ENCODE results near the gene SERPINE1. TPM values are rescaled to one million over a fixed set of nuclear protein-coding genes. Genes with fewer than 3 reads are reported as not detected.

SERPINE1 gene
- total RNA-seq, 1 experiment from 2014 or later, result 238 TPM

DNA sequence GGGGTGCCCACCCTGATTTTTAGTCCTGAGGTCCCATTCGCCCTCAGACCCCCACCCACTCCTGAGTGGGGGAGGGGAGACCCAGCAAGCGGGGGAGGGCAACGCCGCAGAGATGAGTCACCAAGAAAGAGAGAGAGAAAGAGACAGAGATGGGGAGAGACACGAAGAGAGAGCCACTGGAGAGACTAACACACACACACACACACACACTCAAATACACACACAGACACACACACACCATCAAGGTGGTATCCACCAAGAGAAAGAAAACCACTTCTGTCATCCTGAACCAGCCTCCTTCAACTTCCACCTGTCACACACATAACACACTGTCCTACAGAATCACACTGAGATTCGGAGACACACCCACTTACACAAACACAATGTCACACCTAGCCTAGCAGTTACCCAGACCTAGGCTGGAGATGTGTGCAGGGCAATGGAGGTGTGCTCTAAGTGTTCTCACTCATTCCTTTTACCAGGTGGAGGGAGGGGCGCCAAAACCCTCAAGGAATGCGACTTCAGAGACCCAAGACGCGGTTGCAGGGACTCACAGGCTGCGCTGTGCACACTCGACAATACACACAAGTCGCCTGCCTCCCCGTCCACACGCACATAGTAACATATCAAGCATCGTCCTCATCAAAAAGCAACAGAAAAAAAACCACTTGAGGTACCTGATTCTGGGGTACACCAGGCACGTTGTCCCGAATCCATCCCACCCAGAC is 42.4 kb downstream of the SERPINE1 start:
- no peak for DNase-seq (ENCODE audit: low read depth)

DNA sequence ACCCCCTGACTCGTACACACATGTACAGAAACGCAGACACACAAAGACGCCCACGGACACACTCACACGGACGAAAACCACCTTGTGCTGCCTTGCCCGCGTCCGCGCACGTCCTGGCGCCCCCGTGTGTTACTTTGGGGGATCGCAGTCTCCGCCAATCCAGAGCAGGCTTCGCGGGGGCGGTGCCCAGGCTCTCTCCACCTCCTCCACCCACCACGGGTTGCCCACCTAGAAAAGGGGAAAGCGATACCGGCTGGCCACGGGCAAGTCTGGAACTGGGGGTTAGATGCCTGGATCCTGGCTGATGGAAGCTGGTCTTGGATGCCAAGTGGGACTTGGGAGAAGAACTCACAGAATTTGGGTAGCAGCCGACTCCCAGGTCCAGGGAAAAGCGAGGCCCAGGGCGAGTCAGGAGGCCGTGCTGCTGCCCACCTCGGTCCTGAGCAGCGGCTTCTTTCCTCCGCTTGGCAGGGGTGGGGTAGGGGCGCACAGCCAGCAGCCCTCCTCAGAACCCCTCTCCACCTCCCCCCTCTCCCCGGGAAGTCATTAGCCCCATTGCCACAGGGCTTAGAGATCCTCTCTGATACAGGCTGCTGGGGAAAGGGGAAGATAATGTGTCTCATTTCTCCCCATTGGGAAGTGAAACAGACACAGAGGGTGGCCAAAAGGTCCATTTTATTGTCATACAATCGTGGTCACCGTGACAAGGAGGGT is 43.1 kb downstream of the SERPINE1 start:
- peak; percentile 54 for DNase-seq (ENCODE audit: low read depth)

DNA sequence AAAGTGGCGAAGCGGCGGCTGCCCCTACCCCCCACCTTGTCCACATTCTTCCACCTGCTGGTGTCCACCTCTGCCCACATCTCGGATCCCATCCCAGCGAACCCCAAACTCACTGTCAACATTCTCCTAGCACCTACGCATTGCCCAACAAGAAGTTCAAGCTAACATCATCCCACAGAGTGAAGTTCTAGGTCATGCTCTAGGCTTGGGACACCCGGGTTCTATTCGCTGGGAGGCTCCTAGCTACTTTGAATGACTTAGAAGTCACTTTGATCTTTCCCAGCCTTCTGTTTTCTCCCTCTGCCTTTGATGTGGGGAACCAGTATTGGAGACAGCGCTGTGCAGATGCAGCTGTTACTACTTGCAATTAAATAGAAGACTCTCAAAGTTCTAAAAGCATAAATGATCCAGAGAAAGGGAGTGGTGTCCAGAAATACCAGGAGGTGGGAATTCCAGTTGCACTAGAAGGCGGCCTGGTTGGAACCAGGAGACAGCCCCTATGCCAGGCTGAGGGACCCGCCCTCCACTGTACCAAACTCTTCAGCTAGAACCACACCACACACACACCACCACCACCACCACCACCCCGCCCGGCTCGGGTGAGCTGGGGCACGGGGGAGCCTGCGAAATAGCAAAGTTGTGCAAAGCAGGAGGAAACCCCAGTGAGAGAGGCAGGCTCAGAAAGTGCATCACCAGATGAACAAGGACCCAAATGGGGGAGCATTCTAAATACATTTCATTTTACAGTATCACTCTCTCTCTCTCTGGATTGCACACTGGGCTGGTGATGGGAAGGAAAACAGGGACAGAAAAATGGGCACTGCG is 43.9 kb downstream of the SERPINE1 start:
- DNase-seq (ENCODE audit: low read depth), result no peak

DNA sequence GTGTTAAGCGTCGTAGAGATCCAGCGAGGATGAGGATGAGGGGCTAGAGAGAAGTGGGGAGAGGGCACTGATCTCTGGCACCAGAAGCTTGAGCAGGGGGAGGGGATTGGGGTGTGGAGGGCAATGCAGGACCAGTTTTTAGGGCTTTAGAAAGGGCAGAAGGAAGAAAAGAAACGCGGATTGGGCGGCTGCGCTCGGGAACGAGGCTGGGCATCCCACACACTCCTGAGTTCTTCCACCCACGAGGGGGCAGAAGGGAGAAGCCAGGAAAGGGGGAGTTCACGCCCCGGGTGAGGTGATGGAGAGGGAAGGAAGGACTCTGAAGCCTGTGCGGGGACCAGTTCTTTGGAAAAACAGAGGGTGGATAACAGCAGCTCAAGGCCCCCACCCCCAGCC is 44.5 kb downstream of the SERPINE1 start:
- no peak for DNase-seq (ENCODE audit: low read depth)

DNA sequence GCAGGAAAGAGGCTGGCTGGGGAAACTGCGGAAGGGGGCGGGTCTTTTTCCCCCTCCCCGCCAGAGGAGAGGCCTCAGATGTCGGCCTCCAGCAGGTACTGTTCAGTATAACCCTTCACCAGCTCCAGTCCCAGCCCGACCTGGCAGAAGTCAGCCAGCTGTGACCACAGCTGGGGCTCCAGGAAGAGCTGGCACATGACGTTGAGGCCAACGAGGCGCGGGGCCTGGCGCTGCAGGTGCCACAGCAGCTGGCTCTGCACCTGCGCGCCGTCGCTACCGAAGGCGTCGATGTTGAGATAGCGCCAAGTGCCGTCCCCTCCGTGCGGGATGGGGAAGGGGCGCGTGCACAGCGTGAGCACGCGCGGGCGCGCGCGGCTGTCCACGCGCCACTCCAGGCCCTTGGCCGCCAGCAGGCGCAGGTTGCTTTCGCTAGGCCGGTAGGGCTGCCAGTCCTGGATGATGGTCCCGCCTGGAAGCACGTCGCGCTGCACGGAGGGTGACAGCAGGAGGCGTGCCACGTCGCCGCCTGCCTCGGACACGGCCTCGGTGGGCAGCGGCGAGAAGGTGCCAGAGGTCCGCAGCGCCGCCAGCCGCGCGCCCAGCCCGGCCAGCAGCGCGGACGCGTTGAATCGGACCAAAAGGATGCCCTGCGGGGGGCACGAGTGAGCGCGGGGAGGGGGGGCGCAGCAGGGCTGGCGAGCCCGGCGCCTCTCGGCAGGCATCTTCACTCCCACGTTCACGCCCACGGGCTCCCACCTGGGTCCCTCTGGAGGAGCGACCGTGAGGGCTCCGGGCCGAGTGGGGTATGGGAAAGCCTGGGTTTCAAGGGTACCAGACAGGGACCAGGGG is 45.3 kb downstream of the SERPINE1 start:
- DNase-seq (ENCODE audit: low read depth), result no peak

DNA sequence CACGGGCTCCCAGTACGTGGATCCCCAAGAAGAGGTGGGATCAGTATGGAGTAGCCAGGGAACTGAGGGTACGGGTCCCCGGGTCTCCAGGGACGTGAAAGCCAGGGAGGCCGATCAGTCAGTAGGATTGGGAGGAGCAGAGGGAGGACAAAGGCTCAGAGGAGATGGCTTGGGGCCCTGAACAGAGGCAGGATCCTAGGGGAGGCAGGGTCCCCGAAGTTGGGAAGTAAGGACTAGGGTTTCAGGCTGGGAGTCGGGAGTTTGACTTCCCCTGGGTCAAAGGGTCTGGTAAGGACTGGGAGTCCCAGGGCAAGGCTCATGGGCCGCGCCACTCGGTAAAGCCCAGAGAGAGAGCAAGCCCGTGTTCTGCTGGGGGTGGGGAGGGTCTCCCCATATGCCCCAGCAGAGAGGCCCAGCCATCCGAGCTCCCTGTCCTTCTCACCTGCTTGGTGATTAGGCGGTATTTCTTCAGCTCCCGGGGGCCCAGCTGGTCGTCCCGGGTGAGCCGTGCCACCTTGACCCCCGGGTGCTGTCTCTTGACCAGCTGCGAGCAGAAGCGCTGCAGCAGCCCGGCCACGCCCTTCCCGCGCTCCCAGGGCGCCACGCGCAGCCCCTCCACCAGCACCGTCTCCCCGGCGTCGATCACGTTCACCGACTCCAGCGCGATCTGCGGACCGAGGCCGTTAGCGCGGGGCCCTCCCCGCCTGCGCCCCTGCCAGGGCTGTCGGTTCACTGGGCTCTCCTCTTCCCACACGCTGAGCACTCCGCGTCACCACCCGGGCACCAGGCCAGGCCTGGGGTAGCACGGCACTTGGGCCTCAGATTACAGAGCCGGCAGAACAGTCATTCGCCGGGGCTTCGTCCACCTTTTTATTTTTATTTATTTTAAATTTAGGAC is 46.2 kb downstream of the SERPINE1 start:
- DNase-seq (ENCODE audit: low read depth), result peak; percentile 77

DNA sequence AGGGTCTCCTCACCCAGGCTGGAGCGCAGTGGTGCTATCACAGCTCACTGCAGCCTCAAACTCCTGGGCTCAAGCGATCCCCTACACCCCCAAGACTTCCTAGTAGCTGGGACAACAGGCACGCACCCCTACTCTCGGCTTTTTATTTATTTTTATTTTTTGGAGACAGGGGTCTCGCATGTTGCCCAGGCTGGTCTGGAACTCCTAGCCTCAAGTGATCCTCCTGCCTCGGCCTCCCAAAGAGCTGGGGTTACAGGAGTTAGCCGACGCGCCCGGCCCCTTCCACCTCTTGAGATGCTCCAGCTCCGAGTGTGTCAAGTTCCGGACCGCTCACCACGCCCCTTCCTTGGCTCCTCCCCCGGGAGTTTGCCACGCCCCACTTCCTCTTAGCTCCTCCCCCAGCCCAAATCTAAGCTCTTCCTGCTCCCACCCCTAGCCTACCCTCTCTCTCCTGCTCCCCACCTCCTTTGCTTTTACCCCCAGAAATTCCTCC is 46.9 kb downstream of the SERPINE1 start:
- no peak for DNase-seq (ENCODE audit: low read depth)

DNA sequence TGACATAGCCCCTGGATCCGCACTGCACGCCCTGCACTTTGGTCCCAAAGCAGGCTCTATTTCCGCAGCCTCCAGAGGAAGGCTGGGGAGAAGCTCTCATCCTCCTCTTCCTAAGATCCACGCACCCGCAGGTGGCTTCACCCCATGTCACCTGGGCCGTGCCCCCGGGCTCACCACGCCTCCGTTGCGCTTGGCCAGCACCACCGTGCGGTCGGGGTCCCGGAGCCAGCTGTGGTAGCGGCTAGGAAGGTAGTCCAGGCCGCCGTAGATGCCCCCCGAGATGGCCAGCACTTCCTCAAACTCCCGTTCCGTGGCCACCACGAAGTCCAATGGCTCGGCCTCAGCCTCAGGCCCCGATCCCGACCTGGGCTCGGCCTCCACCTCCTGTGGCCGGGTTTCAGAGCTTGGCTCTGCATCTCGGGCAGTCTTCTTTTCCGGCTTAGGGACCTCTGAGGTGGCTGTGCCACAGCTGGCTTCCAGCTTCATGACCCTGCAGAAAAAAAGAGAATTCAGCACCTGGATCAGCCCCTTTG is 47.5 kb downstream of the SERPINE1 start:
- DNase-seq (ENCODE audit: low read depth), result no peak

DNA sequence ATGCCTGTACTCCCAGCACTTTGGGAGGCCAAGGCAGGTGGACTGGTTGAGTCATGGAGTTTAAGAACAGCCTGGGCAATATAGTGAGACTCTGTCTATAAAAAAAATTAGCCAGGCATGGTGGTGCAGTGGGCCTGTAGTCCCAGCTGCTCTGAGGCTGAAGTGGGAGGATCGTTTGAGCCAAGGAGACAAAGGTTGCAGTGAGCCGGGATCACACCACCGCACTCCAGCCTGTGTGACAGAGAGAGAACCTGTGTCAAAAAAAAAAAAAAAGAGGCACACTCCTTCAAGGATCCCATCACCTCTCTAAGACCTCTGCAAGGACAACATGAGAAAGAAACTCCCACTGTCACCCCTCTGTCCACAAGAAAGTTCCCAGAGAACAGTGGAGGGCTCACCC is 48.8 kb downstream of the SERPINE1 start:
- DNase-seq (ENCODE audit: low read depth), result no peak

DNA sequence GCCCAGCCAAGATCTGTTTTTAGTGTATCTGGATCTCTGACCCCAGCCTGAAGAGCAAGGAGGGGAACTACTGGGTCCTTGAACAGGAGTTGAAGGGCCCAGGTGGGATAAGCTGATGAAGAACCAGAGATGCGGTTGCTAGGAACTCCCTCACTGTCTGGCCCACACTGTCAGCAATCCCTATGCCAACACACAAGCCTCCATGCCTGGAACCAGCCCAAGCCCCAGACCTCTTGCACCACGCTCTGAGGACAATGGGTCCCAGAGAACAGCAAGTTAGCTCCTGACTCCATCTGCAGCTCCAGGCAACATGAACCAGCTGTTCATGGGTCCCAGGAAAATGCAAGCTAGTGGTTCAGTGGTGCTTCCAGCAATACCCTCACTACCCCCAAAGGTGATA is 50.7 kb downstream of the SERPINE1 start:
- no peak for DNase-seq (ENCODE audit: low read depth)

DNA sequence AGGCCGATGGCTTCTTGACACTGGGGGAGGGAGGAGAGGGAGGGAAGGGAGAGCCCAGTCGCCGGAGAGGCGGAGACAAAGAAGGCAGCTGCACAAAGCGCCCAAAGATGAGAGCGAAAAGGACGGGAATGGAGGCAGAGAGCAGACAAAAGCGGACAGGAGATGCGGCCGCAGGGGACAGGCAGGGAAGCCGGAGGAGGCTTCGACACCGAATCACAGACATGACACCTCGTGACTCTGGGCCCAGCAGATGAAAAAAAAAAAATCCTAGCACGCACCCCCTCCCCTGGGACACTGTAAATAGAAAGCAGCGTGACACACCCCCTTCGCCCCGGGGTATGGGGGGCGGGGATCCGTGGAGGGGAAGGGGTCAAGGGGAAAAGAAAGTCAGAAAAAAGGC is 52.2 kb downstream of the SERPINE1 start:
- no peak for DNase-seq (ENCODE audit: low read depth)

DNA sequence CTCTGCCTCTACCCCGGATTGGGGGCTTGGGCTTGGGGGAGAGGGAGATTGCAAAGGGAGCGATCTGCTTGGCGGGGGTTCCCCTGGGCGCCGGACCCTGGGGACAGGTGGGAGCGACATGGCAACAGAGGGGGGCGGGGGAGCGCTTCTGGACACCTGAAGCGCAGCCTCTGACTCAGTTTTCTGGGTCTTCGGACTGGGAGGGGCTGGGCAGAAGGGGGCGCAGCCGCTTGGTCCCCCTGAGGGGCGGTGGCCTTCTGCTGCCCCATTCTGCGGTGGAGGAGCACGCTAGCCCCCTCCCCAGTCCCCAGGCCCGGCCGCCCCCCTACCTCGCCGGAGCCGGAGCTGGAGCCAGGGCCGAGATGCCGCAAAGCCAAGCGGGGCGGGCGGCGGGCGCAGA is 52.8 kb downstream of the SERPINE1 start:
- no peak for DNase-seq (ENCODE audit: low read depth)

DNA sequence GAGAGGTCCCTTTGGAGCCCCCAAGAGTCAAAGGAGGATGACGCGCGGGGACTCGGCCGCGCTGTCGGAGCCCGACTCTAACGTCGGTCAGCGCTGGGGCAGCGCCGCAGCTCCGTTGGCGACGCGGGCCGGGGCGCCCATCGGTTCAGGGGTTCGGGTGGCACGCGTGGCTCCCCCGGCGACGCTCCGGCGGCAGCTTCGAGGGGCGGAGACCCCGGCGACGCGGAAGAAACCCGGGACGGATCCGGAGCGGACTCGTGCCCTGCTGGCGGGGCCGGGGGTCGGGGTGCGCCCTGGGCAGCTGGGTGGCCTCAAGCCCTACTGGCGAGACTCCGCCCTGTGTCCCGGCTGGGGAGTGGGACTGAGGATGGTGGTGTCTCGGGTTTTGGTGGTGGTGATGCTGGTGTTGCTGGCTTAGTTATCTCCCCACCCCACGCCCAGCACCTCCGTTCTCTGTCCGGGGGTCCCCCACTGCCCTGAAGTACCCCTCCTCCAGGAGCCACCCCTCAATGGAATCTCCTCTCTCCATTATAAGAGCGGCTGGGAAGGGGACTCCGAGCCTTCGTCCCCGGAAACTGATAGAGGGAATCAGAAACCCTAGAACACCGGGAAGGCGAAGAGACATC is 53.3 kb downstream of the SERPINE1 start, which contains the start of gene NAT16:
TSS of gene NAT16 (minus strand) at position 164 of the 626 bp plus-strand sequence. CDS start 5,486 bp downstream, outside the sequence.
- DNase-seq (ENCODE audit: low read depth), result no peak

DNA sequence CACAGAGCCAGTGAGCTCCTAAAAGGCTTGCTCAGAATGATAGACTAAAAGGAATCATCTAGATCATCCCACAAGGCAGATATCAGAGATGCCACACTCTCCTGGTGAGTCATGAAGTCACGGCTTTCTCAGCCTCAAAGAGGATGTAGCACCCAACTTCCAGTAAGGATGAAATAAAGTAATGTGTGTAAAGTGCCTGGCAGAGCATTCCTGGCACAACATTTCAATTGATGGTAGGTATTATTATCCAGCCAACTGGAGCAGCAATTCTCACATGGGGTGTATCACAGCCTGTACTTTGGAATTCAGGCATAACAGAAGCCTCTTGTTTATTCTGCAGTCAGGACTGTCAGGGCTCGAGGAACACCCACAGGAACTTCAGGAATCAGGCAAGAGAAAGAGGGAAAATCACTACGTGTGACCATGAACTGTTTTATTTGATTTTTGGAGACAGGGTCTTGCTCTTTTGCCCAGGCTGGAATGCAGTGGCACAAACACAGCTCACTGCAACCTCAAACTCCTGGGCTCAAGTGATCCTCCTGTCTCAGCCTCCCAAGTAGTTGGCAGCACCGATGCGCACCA is 58.4 kb downstream of the SERPINE1 start:
- peak; percentile 72 for DNase-seq (ENCODE audit: low read depth)

DNA sequence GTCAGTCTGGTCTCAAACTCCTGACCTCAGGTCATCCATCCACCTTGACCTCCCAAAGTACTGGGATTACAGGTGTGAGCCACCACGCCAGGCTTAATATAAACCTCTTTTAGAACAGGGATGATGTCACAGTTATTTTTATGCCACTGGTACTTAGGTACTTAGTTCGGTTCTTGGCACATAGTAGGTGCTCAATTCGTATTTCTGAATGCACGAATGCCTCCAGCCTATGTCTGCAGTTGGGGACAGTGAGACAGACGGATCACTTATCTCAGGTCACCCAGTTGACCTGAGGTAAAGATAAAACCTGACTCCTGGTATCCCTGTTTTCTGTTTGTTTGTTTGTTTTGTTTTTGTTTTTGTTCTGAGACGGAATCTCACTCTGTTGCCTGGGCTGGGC is 59.3 kb downstream of the SERPINE1 start:
- DNase-seq (ENCODE audit: low read depth), result no peak

DNA sequence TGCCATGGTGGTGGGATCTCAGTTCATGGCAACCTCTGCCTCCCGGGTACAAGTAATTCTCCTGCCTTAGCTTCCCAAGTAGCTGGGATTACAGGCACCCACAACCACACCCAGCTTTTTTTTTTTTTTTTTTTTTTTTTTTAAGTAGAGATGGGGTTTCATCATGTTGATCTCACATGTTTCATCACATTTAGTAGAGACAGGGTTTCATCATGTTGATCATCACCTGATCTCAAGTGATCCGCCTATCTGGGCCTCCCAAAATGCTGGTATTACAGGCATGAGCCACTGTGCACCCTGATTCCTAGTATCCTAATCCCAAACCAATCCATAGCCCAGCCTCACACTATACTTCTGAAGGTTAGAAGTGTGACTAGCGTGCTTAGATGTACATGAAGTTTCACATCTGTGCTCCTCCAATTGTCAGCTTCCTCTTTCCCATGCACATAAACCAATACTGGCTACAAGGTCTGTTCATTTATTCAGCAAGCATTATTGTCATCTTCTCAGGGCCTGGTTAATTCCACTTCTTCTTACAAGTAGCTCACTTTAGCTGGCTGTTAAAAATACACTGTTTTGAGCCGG is 60.0 kb downstream of the SERPINE1 start:
- no peak for DNase-seq (ENCODE audit: low read depth)
